Loucy (cell line): ENCODE data around the gene PDZD8.
"Not testable (repeated sequence)": the region's sequence is repeated elsewhere in the genome, so short reads cannot be mapped to it uniquely, and the experiment has no call there.

ENCODE experiments used
- EZH2phosphoT487 ChIP-seq: fragments of 200-600 bp; IDR thresholded peaks from 2 replicates; pipeline ENCODE4 v1.6.1; 2018; ENCODE audit warnings: antibody characterized with exemption, mild to moderate bottlenecking, moderate library complexity, borderline replicate concordance
- TF ChIP-seq, protein P1 (sequence below): fragments of 200-600 bp; sonication (generic); conservative IDR thresholded peaks from 2 replicates; pipeline ENCODE4 v1.5.1; 2014; ENCODE audit warnings: mild to moderate bottlenecking, antibody characterized with exemption, low read length

DNA sequence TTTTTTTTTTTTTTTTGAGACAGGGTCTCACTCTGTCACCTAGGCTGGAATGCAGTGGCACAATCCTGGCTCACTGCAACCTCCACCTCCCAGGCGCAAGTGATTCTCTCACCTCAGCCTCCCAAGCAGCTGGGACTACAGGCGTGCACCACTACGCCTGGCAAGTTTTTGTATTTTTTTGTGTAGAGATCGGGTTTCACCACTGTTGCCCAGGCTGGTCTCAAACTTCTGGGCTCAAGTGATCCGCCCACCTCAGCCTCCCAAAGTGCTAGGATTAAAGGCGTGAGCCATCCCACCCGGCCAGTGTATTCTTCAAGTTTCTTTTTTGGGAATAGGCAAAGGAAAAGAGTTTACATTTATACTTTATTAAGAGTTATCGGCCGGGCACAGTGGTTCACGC, 84.4 kb downstream of the PDZD8 start:
- TF ChIP-seq, protein P1, sequence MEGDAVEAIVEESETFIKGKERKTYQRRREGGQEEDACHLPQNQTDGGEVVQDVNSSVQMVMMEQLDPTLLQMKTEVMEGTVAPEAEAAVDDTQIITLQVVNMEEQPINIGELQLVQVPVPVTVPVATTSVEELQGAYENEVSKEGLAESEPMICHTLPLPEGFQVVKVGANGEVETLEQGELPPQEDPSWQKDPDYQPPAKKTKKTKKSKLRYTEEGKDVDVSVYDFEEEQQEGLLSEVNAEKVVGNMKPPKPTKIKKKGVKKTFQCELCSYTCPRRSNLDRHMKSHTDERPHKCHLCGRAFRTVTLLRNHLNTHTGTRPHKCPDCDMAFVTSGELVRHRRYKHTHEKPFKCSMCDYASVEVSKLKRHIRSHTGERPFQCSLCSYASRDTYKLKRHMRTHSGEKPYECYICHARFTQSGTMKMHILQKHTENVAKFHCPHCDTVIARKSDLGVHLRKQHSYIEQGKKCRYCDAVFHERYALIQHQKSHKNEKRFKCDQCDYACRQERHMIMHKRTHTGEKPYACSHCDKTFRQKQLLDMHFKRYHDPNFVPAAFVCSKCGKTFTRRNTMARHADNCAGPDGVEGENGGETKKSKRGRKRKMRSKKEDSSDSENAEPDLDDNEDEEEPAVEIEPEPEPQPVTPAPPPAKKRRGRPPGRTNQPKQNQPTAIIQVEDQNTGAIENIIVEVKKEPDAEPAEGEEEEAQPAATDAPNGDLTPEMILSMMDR = not testable (repeated sequence)
- TF ChIP-seq EZH2phosphoT487 = not testable (repeated sequence)
